Keratinocyte (primary cell): Measurements from ENCODE around the gene CYTH2. TPM values are rescaled to one million over a fixed set of nuclear protein-coding genes. Genes with fewer than 3 reads are reported as not detected.
"Not testable (repeated sequence)": the region's sequence is repeated elsewhere in the genome, so short reads cannot be mapped to it uniquely, and the experiment has no call there.

ENCODE experiments used
- DNase-seq: peaks from one replicate; pipeline ENCODE4 v3.0.0-alpha.2; 2011; ENCODE audit warnings: low read depth, missing footprints, low spot score
- FAIRE-seq: peaks from 2 replicates; lab custom pipeline; 2011; peaks lifted over from hg19 to GRCh38; lab: Jason Lieb, UNC
- H2AFZ ChIP-seq: 2 replicates; pipeline ENCODE4 v1.6.0; 2012; ENCODE audit warnings: low read length, control low read depth, inconsistent platforms; ENCODE audit not compliant: control insufficient read depth
- H3K27ac ChIP-seq: 2 replicates; pipeline ENCODE4 v1.5.1; 2011; ENCODE audit warnings: low read length; ENCODE audit not compliant: control insufficient read depth, insufficient read depth
- H3K27me3 ChIP-seq: 3 replicates; pipeline ENCODE4 v1.6.0; 2011; ENCODE audit warnings: low read length; ENCODE audit not compliant: control insufficient read depth, insufficient read depth; ENCODE audit errors: extremely low read depth
- H3K36me3 ChIP-seq, 2 experiments: 2 replicates in 1 of 2; 3 replicates in 1 of 2; pipeline ENCODE4 v1.5.1; 2011; ENCODE audit warnings: low read length in 2 of 2, mild to moderate bottlenecking in 1 of 2; ENCODE audit not compliant: control insufficient read depth in 2 of 2, insufficient read depth in 2 of 2; ENCODE audit errors: extremely low read depth in 1 of 2
- H3K4me1 ChIP-seq: 3 replicates; pipeline ENCODE4 v1.5.1; 2011; ENCODE audit warnings: low read length; ENCODE audit not compliant: control insufficient read depth, insufficient read depth; ENCODE audit errors: extremely low read depth
- H3K4me2 ChIP-seq: 3 replicates; pipeline ENCODE4 v1.6.0; 2011; ENCODE audit warnings: low read depth, low read length; ENCODE audit not compliant: control insufficient read depth, insufficient read depth; ENCODE audit errors: extremely low read depth
- H3K4me3 ChIP-seq, 3 experiments: fragments of 200-600 bp in 1 of 3; sonication (generic) in 1 of 3; 2 replicates in 2 of 3; 3 replicates in 1 of 3; pipeline ENCODE4 v1.5.1; 2011 to 2016; ENCODE audit warnings: low read length in 3 of 3, mild to moderate bottlenecking in 3 of 3, control low read depth in 2 of 3, inconsistent platforms in 1 of 3, low read depth in 1 of 3, mixed read lengths in 1 of 3, mixed run types in 1 of 3, moderate library complexity in 1 of 3; ENCODE audit not compliant: control insufficient read depth in 2 of 3, insufficient read depth in 2 of 3; ENCODE audit errors: extremely low read depth in 1 of 3
- H3K79me2 ChIP-seq: 2 replicates; pipeline ENCODE4 v1.6.0; 2012; ENCODE audit warnings: low read length; ENCODE audit not compliant: control insufficient read depth, insufficient read depth
- H3K9ac ChIP-seq: 3 replicates; pipeline ENCODE4 v1.6.0; 2011; ENCODE audit warnings: low read length; ENCODE audit not compliant: control insufficient read depth, insufficient read depth; ENCODE audit errors: extremely low read depth
- H3K9me1 ChIP-seq: 3 replicates; pipeline ENCODE4 v1.6.0; 2011; ENCODE audit warnings: low read length; ENCODE audit not compliant: control insufficient read depth, insufficient read depth; ENCODE audit errors: extremely low read depth
- H3K9me3 ChIP-seq: 2 replicates; pipeline ENCODE4 v1.5.1; 2012; ENCODE audit warnings: low read depth, low read length; ENCODE audit not compliant: control insufficient read depth
- H4K20me1 ChIP-seq: 3 replicates; pipeline ENCODE4 v1.6.0; 2011; ENCODE audit warnings: low read length; ENCODE audit not compliant: control insufficient read depth, insufficient read depth; ENCODE audit errors: extremely low read depth
- CTCF ChIP-seq, 3 experiments: IDR thresholded peaks in 1 of 3; conservative IDR thresholded peaks in 1 of 3; optimal IDR thresholded peaks in 1 of 3; 2 replicates in 2 of 3; 3 replicates in 1 of 3; pipeline versions ENCODE3 to v1.5.1; 2011; ENCODE audit warnings: low read length in 3 of 3, mild to moderate bottlenecking in 3 of 3, moderate library complexity in 2 of 3, control low read depth in 1 of 3, inconsistent platforms in 1 of 3; ENCODE audit not compliant: insufficient read depth in 2 of 3; ENCODE audit errors: extremely low read depth in 1 of 3
- EZH2 ChIP-seq: IDR thresholded peaks from one replicate; pipeline ENCODE4 v1.6.1; 2012; ENCODE audit warnings: inconsistent platforms, mild to moderate bottlenecking, low read length, moderate library complexity
- dilution Hi-C: fragments of 300-500 bp; cut with MboI; formaldehyde crosslinking; loops from one replicate; pipeline ENCODE4 v1.7.0; 2020; ENCODE audit warnings: low sequenced_read_pairs; ENCODE audit not compliant: extremely low pct_ligation_motif_present
- polyA plus RNA-seq, 5 experiments: library from polyadenylated mRNA; depleted of rRNA in 3 of 5; stranded (reverse) in 3 of 5; stranded (forward) in 1 of 5; unstranded in 1 of 5; fragments of >200 nt; gene quantifications; 1 replicate in 1 of 5; 2 replicates in 3 of 5; 3 replicates in 1 of 5; pipeline versions ENCODE4 v1.2.1 to v1.2.3, GENCODE V29; 2011 to 2012; ENCODE audit warnings: missing spikeins in 2 of 5, low read depth in 1 of 5, low replicate concordance in 1 of 5

Gene CYTH2
- polyA plus RNA-seq, 1 donor (not counting 4 experiments of a cell fraction or from before 2014, with no cell fraction given), result 27.0 TPM

GRCh38 chr19:48487948-48488347, 18.8 kb downstream of the CYTH2 start:
- H3K27ac ChIP-seq, result peak overlapping the region; percentile 81
- peak overlapping the region; percentile 53 for H3K9ac ChIP-seq
- peaks cover 30% of the 10 kb centered on the region for H3K4me1 ChIP-seq
- DNase-seq (peak; percentile 81), FAIRE-seq (peak; percentile 94)
- H4K20me1 ChIP-seq, result no peaks in the 10 kb centered on the region
- TF ChIP-seq CTCF (optimal IDR thresholded peaks at IDR 0.05 in 1 of 3, IDR thresholded peaks at IDR 0.05 in 1 of 3, conservative IDR thresholded peaks at IDR 0.05 in 1 of 3; ENCODE audit: extremely low read depth in 1 of 3, insufficient read depth in 2 of 3, low read length in 3 of 3), result no peak
- TF ChIP-seq EZH2, result no peak
- H3K36me3 ChIP-seq, result no peaks in the 10 kb centered on the region
- H3K27me3 ChIP-seq, result no peaks in the 10 kb centered on the region
- no peak overlapping the region for H2AFZ ChIP-seq
- dilution Hi-C loops, result no loop called here
- H3K4me3 ChIP-seq, result peak overlapping the region in 2 of 3 experiments; percentile 29 to 34
- H3K4me2 ChIP-seq, result peak overlapping the region; percentile 93
- no peaks in the 10 kb centered on the region for H3K9me3 ChIP-seq
- H3K9me1 ChIP-seq, result peaks cover 2% of the 10 kb centered on the region
- H3K79me2 ChIP-seq, result no peaks in the 10 kb centered on the region

GRCh38 chr19:48488478-48488877, 19.3 kb downstream of the CYTH2 start:
- H3K4me1 ChIP-seq, result peaks cover 30% of the 10 kb centered on the region
- not testable (repeated sequence) for H2AFZ ChIP-seq

GRCh38 chr19:48489608-48490216, 20.5 kb downstream of the CYTH2 start:
- Histone ChIP-seq H3K4me2 (no peak overlapping the region), H3K9me3 (no peaks in the 10 kb centered on the region), H2AFZ (no peak overlapping the region), H3K9ac (no peak overlapping the region), H3K79me2 (no peaks in the 10 kb centered on the region), H3K4me3 (no peak overlapping the region), H3K27me3 (no peaks in the 10 kb centered on the region), H3K9me1 (peaks cover 2% of the 10 kb centered on the region), H3K27ac (no peak overlapping the region), H3K36me3 (no peaks in the 10 kb centered on the region), H3K4me1 (peaks cover 38% of the 10 kb centered on the region), H4K20me1 (no peaks in the 10 kb centered on the region)
- TF ChIP-seq EZH2 (no peak), CTCF (optimal IDR thresholded peaks at IDR 0.05 in 1 of 3, IDR thresholded peaks at IDR 0.05 in 1 of 3, conservative IDR thresholded peaks at IDR 0.05 in 1 of 3; ENCODE audit: extremely low read depth in 1 of 3, insufficient read depth in 2 of 3, low read length in 3 of 3) (peak; percentile 92 to 98 (median 93))
- DNase-seq (no peak), FAIRE-seq (peak; percentile 63)
- dilution Hi-C loops, result no loop called here

More at GRCh38 chr19:48488478-48488877, 19.3 kb downstream of the CYTH2 start:
- H3K36me3 ChIP-seq, FAIRE-seq, H3K9me1 ChIP-seq, H3K79me2 ChIP-seq, DNase-seq, H3K27me3 ChIP-seq, H4K20me1 ChIP-seq, dilution Hi-C loops, H3K4me3 ChIP-seq, H3K9me3 ChIP-seq: not testable (repeated sequence)
- H3K9ac ChIP-seq, result peak overlapping the region; percentile 41
- peak overlapping the region; percentile 81 for H3K27ac ChIP-seq
- H3K4me2 ChIP-seq, result peak overlapping the region; percentile 93
